ENCODE results near the gene LLGL2.

Gene LLGL2

GRCh38 chr17:75573540-75573957 is 48.1 kb downstream of the LLGL2 start:
- H3K27ac ChIP-seq (replicated peaks): no peak overlapping the region

DNA sequence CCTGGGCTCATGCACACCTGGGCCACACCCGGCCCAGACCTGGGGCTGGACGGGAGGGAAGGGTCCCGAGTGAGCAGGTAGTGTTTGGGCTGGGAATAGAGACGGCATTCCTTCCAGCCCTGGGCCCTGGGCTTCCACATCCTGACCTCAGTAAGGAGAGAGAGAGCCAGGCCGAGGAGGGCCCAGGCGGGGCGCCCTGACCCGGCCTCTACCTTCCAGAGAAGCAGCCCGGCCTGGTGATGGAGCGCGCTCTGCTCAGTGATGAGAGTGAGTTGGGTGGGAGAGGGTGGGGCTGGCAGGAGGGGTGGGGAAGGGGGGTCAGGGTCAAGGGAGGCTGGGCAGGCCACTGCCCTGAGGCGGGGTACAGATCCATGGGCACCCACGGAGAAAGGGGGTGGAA is 48.5 kb downstream of the LLGL2 start:
- DNase-seq (ENCODE audit: low read depth in 1 of 2, low spot score in 1 of 2): no peak
- Histone ChIP-seq H3K4me3 (replicated peaks; ENCODE audit: insufficient read depth, low read length) (no peak overlapping the region), H3K27ac (replicated peaks) (no peak overlapping the region), H3K27me3 (ENCODE audit: insufficient read depth, poor library complexity, severe bottlenecking) (no peaks in the 10 kb centered on the region)
- TF ChIP-seq, protein P1, sequence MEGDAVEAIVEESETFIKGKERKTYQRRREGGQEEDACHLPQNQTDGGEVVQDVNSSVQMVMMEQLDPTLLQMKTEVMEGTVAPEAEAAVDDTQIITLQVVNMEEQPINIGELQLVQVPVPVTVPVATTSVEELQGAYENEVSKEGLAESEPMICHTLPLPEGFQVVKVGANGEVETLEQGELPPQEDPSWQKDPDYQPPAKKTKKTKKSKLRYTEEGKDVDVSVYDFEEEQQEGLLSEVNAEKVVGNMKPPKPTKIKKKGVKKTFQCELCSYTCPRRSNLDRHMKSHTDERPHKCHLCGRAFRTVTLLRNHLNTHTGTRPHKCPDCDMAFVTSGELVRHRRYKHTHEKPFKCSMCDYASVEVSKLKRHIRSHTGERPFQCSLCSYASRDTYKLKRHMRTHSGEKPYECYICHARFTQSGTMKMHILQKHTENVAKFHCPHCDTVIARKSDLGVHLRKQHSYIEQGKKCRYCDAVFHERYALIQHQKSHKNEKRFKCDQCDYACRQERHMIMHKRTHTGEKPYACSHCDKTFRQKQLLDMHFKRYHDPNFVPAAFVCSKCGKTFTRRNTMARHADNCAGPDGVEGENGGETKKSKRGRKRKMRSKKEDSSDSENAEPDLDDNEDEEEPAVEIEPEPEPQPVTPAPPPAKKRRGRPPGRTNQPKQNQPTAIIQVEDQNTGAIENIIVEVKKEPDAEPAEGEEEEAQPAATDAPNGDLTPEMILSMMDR (IDR thresholded peaks at IDR 0.05; ENCODE audit: insufficient read depth, low read length): no peak
- TF ChIP-seq SPI1 (IDR thresholded peaks at IDR 0.05; ENCODE audit: borderline replicate concordance, low read depth): no peak
- TF ChIP-seq POLR2AphosphoS5 (IDR thresholded peaks at IDR 0.05; ENCODE audit: low read depth): no peak
- no peak for TF ChIP-seq GABPA (IDR thresholded peaks at IDR 0.05; ENCODE audit: low read depth)
- TF ChIP-seq REST (IDR thresholded peaks at IDR 0.05; ENCODE audit: insufficient replicate concordance, low read depth): no peak

More at GRCh38 chr17:75573540-75573957, 48.1 kb downstream of the LLGL2 start:
- DNase-seq (ENCODE audit: low read depth in 1 of 2, low spot score in 1 of 2): no peak
- no peaks in the 10 kb centered on the region for H3K27me3 ChIP-seq (ENCODE audit: insufficient read depth, poor library complexity, severe bottlenecking)
- TF ChIP-seq, protein P1 (IDR thresholded peaks at IDR 0.05; ENCODE audit: insufficient read depth, low read length): no peak
- TF ChIP-seq SPI1 (IDR thresholded peaks at IDR 0.05; ENCODE audit: borderline replicate concordance, low read depth) (no peak), REST (IDR thresholded peaks at IDR 0.05; ENCODE audit: insufficient replicate concordance, low read depth) (no peak), GABPA (IDR thresholded peaks at IDR 0.05; ENCODE audit: low read depth) (no peak), POLR2AphosphoS5 (IDR thresholded peaks at IDR 0.05; ENCODE audit: low read depth) (no peak)
- H3K4me3 ChIP-seq (replicated peaks; ENCODE audit: insufficient read depth, low read length): no peak overlapping the region

DNA sequence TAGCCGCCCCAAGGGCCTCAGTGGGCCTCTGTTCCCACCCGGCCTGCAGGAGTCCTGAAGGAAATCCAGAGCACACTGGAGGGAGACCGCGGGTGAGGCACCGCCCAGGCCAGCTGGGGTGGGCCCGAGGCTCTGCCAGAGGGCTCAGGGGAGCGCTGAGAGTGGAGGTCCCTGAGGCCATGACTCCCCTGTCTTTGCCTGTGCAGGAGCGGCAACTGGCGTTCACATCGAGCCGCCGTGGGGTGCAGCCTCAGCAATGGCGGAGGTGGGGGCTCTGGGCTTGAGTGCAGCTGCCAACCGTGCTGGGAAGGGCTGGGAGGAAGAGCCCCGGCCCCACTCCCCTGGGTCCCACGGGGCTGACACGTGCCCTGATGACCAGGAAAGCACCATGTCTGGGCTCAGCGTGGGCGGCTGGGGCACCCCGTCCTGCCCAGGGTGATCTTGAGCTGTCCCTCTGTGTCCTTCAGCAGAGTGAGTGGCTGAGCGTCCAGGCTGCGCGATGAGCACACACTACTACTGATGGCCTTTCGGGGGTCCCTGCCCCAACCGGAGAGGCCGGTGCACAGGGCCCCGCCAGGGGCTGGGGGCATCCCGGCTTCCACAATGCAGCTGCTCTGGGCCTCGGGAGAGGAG is 49.0 kb downstream of the LLGL2 start:
- H3K4me3 ChIP-seq (replicated peaks; ENCODE audit: insufficient read depth, low read length): no peak overlapping the region
- H3K27ac ChIP-seq (replicated peaks): no peak overlapping the region
- DNase-seq (ENCODE audit: low read depth in 1 of 2, low spot score in 1 of 2): no peak
- no peaks in the 10 kb centered on the region for H3K27me3 ChIP-seq (ENCODE audit: insufficient read depth, poor library complexity, severe bottlenecking)
- TF ChIP-seq, protein P1 (IDR thresholded peaks at IDR 0.05; ENCODE audit: insufficient read depth, low read length): no peak
- TF ChIP-seq SPI1 (IDR thresholded peaks at IDR 0.05; ENCODE audit: borderline replicate concordance, low read depth) (no peak), REST (IDR thresholded peaks at IDR 0.05; ENCODE audit: insufficient replicate concordance, low read depth) (no peak), GABPA (IDR thresholded peaks at IDR 0.05; ENCODE audit: low read depth) (no peak), POLR2AphosphoS5 (IDR thresholded peaks at IDR 0.05; ENCODE audit: low read depth) (no peak)
